WTC11 (cell line): ENCODE data around the gene TLE6.

Source experiments
- AR ChIP-seq: fragments of 250-450 bp; sonication (Bioruptor Pico); IDR thresholded peaks from 2 replicates; pipeline ENCODE4 v1.9.0; 2021; ENCODE audit warnings: mild to moderate bottlenecking
- CBFB ChIP-seq: sonication (generic); formaldehyde crosslinking; IDR thresholded peaks from 2 replicates; pipeline ENCODE4 v1.8.1; 2022; ENCODE audit warnings: mild to moderate bottlenecking, low read depth, missing genetic modification reagents
- CREM ChIP-seq: sonication (generic); formaldehyde crosslinking; IDR thresholded peaks from 2 replicates; pipeline ENCODE4 v1.8.1; 2022; ENCODE audit warnings: mild to moderate bottlenecking, missing genetic modification reagents, moderate library complexity
- FOXK1 ChIP-seq: sonication (generic); formaldehyde crosslinking; IDR thresholded peaks from 2 replicates; pipeline ENCODE4 v1.8.0; 2022; ENCODE audit warnings: mild to moderate bottlenecking, moderate library complexity, missing genetic modification reagents
- JUN ChIP-seq: sonication (generic); formaldehyde crosslinking; IDR thresholded peaks from 2 replicates; pipeline ENCODE4 v1.8.0; 2023; ENCODE audit warnings: mild to moderate bottlenecking, missing genetic modification reagents
- MAX ChIP-seq: sonication (generic); formaldehyde crosslinking; IDR thresholded peaks from 2 replicates; pipeline ENCODE4 v1.8.0; 2022; ENCODE audit warnings: mild to moderate bottlenecking, missing genetic modification reagents
- NFE2L1 ChIP-seq: sonication (generic); formaldehyde crosslinking; IDR thresholded peaks from 2 replicates; pipeline ENCODE4 v1.8.1; 2023; ENCODE audit warnings: missing genetic modification reagents
- NR2C2 ChIP-seq: sonication (generic); formaldehyde crosslinking; IDR thresholded peaks from 2 replicates; pipeline ENCODE4 v1.8.0; 2022; ENCODE audit warnings: mild to moderate bottlenecking, missing genetic modification reagents
- RELA ChIP-seq: sonication (generic); formaldehyde crosslinking; IDR thresholded peaks from 2 replicates; pipeline ENCODE4 v1.8.1; 2022; ENCODE audit warnings: missing genetic modification reagents, mild to moderate bottlenecking, borderline replicate concordance
- TEAD4 ChIP-seq: sonication (generic); formaldehyde crosslinking; IDR thresholded peaks from 2 replicates; pipeline ENCODE4 v1.8.0; 2022; ENCODE audit warnings: mild to moderate bottlenecking, missing genetic modification reagents
- TF ChIP-seq, protein P1 (sequence below): fragments of 200-600 bp; IDR thresholded peaks from 2 replicates; pipeline ENCODE4 v1.8.0; 2022; ENCODE audit warnings: antibody characterized with exemption
- TF ChIP-seq, protein P2 (sequence below): sonication (generic); formaldehyde crosslinking; IDR thresholded peaks from 2 replicates; pipeline ENCODE4 v1.8.0; 2022; ENCODE audit warnings: mild to moderate bottlenecking, missing genetic modification reagents
- TF ChIP-seq, protein P3 (sequence below): sonication (generic); formaldehyde crosslinking; IDR thresholded peaks from 2 replicates; pipeline ENCODE4 v1.8.1; 2023; ENCODE audit warnings: mild to moderate bottlenecking, missing genetic modification reagents, moderate library complexity

DNA sequence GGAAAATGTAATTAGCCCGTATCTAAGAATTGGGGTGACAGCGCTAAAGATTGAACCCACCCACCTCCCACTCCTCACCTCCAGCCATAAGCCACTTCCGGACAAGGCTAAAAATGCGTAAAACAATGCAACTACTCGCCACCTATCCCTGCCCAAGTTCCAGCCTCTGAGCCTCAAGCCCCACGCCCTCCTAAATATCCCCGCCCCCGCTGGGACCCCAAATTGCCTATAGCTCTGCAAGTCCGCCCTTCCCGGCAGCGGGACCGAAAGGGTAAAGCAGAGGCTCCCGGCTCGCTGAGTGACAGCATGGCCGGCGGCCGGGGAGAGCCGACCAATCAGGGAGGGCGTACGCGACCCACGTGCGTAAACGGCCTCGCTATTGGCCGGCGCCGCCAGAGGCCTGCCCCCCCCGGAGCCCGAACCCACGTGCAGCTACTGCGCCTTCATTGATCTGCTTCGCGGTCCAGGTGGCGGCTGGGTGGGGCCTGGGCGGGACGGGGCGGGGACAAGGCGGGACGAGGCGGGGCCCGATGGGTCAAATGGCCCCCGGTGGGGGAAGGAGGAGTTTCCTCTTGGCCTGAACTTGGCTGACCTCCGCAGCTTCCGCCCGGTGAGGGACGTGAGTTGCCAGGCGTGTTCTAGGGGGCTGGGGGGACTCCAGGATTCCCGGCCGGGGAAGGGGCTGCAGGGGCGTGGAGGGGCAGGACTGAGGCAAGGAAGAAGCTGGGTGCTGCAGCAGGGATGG, at the start of gene TLE6:
- 0 out of 2 replicates have a peak, but pooled peaks have one; percentile 41 for TF ChIP-seq CREM
- TF ChIP-seq, protein P1, sequence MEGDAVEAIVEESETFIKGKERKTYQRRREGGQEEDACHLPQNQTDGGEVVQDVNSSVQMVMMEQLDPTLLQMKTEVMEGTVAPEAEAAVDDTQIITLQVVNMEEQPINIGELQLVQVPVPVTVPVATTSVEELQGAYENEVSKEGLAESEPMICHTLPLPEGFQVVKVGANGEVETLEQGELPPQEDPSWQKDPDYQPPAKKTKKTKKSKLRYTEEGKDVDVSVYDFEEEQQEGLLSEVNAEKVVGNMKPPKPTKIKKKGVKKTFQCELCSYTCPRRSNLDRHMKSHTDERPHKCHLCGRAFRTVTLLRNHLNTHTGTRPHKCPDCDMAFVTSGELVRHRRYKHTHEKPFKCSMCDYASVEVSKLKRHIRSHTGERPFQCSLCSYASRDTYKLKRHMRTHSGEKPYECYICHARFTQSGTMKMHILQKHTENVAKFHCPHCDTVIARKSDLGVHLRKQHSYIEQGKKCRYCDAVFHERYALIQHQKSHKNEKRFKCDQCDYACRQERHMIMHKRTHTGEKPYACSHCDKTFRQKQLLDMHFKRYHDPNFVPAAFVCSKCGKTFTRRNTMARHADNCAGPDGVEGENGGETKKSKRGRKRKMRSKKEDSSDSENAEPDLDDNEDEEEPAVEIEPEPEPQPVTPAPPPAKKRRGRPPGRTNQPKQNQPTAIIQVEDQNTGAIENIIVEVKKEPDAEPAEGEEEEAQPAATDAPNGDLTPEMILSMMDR = no peak
- no peak for TF ChIP-seq RELA (CRISPR knock-in tag)
- TF ChIP-seq, protein P2, sequence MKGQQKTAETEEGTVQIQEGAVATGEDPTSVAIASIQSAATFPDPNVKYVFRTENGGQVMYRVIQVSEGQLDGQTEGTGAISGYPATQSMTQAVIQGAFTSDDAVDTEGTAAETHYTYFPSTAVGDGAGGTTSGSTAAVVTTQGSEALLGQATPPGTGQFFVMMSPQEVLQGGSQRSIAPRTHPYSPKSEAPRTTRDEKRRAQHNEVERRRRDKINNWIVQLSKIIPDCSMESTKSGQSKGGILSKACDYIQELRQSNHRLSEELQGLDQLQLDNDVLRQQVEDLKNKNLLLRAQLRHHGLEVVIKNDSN = peak; percentile 89
- no peak for TF ChIP-seq NFE2L1
- TF ChIP-seq AR (CRISPR knock-in tag) = no peak
- no peak for TF ChIP-seq TEAD4 (CRISPR knock-in tag)
- TF ChIP-seq NR2C2 = no peak
- TF ChIP-seq MAX = peak; percentile 78; the same call in 1 of the 2 replicates
- no peak for TF ChIP-seq JUN (CRISPR knock-in tag)
- TF ChIP-seq, protein P3, sequence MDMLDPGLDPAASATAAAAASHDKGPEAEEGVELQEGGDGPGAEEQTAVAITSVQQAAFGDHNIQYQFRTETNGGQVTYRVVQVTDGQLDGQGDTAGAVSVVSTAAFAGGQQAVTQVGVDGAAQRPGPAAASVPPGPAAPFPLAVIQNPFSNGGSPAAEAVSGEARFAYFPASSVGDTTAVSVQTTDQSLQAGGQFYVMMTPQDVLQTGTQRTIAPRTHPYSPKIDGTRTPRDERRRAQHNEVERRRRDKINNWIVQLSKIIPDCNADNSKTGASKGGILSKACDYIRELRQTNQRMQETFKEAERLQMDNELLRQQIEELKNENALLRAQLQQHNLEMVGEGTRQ (CRISPR knock-in tag) = peak; percentile 84
- no peak for TF ChIP-seq CBFB (CRISPR knock-in tag)
- TF ChIP-seq FOXK1 = peak; percentile 58; the same call in 1 of the 2 replicates
